ENCODE data around the gene SIGLEC11.
"Not testable (repeated sequence)": the region's sequence is repeated elsewhere in the genome, so short reads cannot be mapped to it uniquely, and the experiment has no call there.

The SIGLEC11 gene

GRCh38 chr19:49972841-49973240, 11.9 kb upstream of the SIGLEC11 start:
- no peak for TF ChIP-seq CTCF (IDR thresholded peaks at IDR 0.05; ENCODE audit: borderline replicate concordance, insufficient read depth, low read depth, low read length)
- H3K4me3 ChIP-seq (ENCODE audit: low read depth, low read length) = no peak overlapping the region

- H3K4me3 ChIP-seq (ENCODE audit: low read depth, low read length) = no peak overlapping the region
- TF ChIP-seq CTCF (IDR thresholded peaks at IDR 0.05; ENCODE audit: borderline replicate concordance, insufficient read depth, low read depth, low read length) = no peak
Measured at GRCh38 chr19:49971991-49972411, 11.0 kb upstream of the SIGLEC11 start.

- not testable (repeated sequence) for H3K4me3 ChIP-seq (ENCODE audit: low read depth, low read length)
Measured at GRCh38 chr19:49969355-49969754, 8.4 kb upstream of the SIGLEC11 start.

GRCh38 chr19:49968279-49968922, 7.4 kb upstream of the SIGLEC11 start:
- no peak overlapping the region for H3K4me3 ChIP-seq (ENCODE audit: low read depth, low read length)
- TF ChIP-seq CTCF (IDR thresholded peaks at IDR 0.05; ENCODE audit: borderline replicate concordance, insufficient read depth, low read depth, low read length) = no peak

GRCh38 chr19:49959892-49960291, 1.1 kb downstream of the SIGLEC11 start:
- not testable (repeated sequence) for H3K4me3 ChIP-seq (ENCODE audit: low read depth, low read length)

GRCh38 chr19:49958596-49958995, 2.4 kb downstream of the SIGLEC11 start:
- not testable (repeated sequence) for H3K4me3 ChIP-seq (ENCODE audit: low read depth, low read length)

- not testable (repeated sequence) for H3K4me3 ChIP-seq (ENCODE audit: low read depth, low read length)
Measured at GRCh38 chr19:49958144-49958543, 2.8 kb downstream of the SIGLEC11 start.

GRCh38 chr19:49957262-49957915, 3.6 kb downstream of the SIGLEC11 start:
- no peak for TF ChIP-seq CTCF (IDR thresholded peaks at IDR 0.05; ENCODE audit: borderline replicate concordance, insufficient read depth, low read depth, low read length)
- no peak overlapping the region for H3K4me3 ChIP-seq (ENCODE audit: low read depth, low read length)

- no peak for TF ChIP-seq CTCF (IDR thresholded peaks at IDR 0.05; ENCODE audit: borderline replicate concordance, insufficient read depth, low read depth, low read length)
- no peak overlapping the region for H3K4me3 ChIP-seq (ENCODE audit: low read depth, low read length)
Measured at GRCh38 chr19:49956115-49956495, 4.9 kb downstream of the SIGLEC11 start.

All from GM12875 (cell line).